ENCODE measurements around the gene ATXN7.

The ATXN7 gene

GRCh38 chr3:63946753-63947152 is 83.1 kb downstream of the ATXN7 start:
- no peak for DNase-seq
- Mint-ChIP-seq H3K4me3 (no peak overlapping the region), H3K36me3 (peaks cover 37% of the 10 kb centered on the region), H3K27ac (no peak overlapping the region), H3K4me1 (peaks cover 60% of the 10 kb centered on the region), H3K27me3 (no peaks in the 10 kb centered on the region), H3K9me3 (no peaks in the 10 kb centered on the region)
- CTCF ChIA-PET, result interaction anchor here (1.8 kb wide), 1 partner anchor 47 kb away, joined by 5 read pairs; no protein-coding TSS in a partner anchor

- Mint-ChIP-seq H3K27ac (peak overlapping the region; percentile 24), H3K27me3 (no peaks in the 10 kb centered on the region), H3K4me3 (no peak overlapping the region), H3K36me3 (peaks cover 34% of the 10 kb centered on the region), H3K9me3 (no peaks in the 10 kb centered on the region), H3K4me1 (peaks cover 63% of the 10 kb centered on the region)
- CTCF ChIA-PET, result interaction anchor here (0.6 kb wide), 1 partner anchor 14 kb away, joined by 4 read pairs; no protein-coding TSS in a partner anchor
- no peak for DNase-seq
These were observed 83.9 kb downstream of the ATXN7 start for GRCh38 chr3:63947594-63947993.

GRCh38 chr3:63949005-63949404 is 85.3 kb downstream of the ATXN7 start:
- no peaks in the 10 kb centered on the region for H3K9me3 Mint-ChIP-seq
- no peak overlapping the region for H3K27ac Mint-ChIP-seq
- no peak overlapping the region for H3K4me3 Mint-ChIP-seq
- peaks cover 50% of the 10 kb centered on the region for H3K4me1 Mint-ChIP-seq
- no peaks in the 10 kb centered on the region for H3K27me3 Mint-ChIP-seq
- CTCF ChIA-PET, result interaction anchor here (1.1 kb wide), 1 partner anchor 45 kb away, joined by 4 read pairs; no protein-coding TSS in a partner anchor
- no peak for DNase-seq
- peaks cover 34% of the 10 kb centered on the region for H3K36me3 Mint-ChIP-seq

GRCh38 chr3:63950698-63951097 is 87.0 kb downstream of the ATXN7 start:
- H3K4me1 Mint-ChIP-seq, result peaks cover 51% of the 10 kb centered on the region
- no peaks in the 10 kb centered on the region for H3K9me3 Mint-ChIP-seq
- CTCF ChIA-PET, result interaction anchor here (1.8 to 2.0 kb wide), 3 partner anchors 10 to 72 kb away, joined by 3 to 11 read pairs (median 5); partner anchors contain the start of gene PSMD6
- no peak overlapping the region for H3K4me3 Mint-ChIP-seq
- no peak for DNase-seq
- H3K27me3 Mint-ChIP-seq, result no peaks in the 10 kb centered on the region
- peaks cover 41% of the 10 kb centered on the region for H3K36me3 Mint-ChIP-seq
- no peak overlapping the region for H3K27ac Mint-ChIP-seq

- Mint-ChIP-seq H3K36me3 (peaks cover 39% of the 10 kb centered on the region), H3K4me3 (peak overlapping the region; percentile 45), H3K4me1 (peaks cover 44% of the 10 kb centered on the region), H3K27ac (peak overlapping the region; percentile 64), H3K9me3 (no peaks in the 10 kb centered on the region), H3K27me3 (no peaks in the 10 kb centered on the region)
- DNase-seq, result no peak
- CTCF ChIA-PET, result interaction anchor here (1.8 to 2.0 kb wide), 3 partner anchors 9 to 71 kb away, joined by 3 to 11 read pairs (median 5); partner anchors contain the start of gene PSMD6
These were observed 88.0 kb downstream of the ATXN7 start for GRCh38 chr3:63951492-63952247.

- no peaks in the 10 kb centered on the region for H3K9me3 Mint-ChIP-seq
- H3K36me3 Mint-ChIP-seq, result peaks cover 37% of the 10 kb centered on the region
- H3K4me3 Mint-ChIP-seq, result no peak overlapping the region
- DNase-seq, result no peak
- no peaks in the 10 kb centered on the region for H3K27me3 Mint-ChIP-seq
- H3K27ac Mint-ChIP-seq, result peak overlapping the region; percentile 64
- H3K4me1 Mint-ChIP-seq, result peaks cover 39% of the 10 kb centered on the region
- CTCF ChIA-PET, result interaction anchor here (2.0 kb wide), 1 partner anchor 8 kb away, joined by 5 read pairs; no protein-coding TSS in a partner anchor
These were observed 88.6 kb downstream of the ATXN7 start for GRCh38 chr3:63952248-63952594.

- CTCF ChIA-PET, result interaction anchor here (1.9 kb wide), 1 partner anchor 40 kb away, joined by 4 read pairs; no protein-coding TSS in a partner anchor
- H3K4me1 Mint-ChIP-seq, result peaks cover 29% of the 10 kb centered on the region
These were observed 90.5 kb downstream of the ATXN7 start for GRCh38 chr3:63954182-63954581.

GRCh38 chr3:63955036-63955650 is 91.5 kb downstream of the ATXN7 start:
- Mint-ChIP-seq H3K9me3 (no peaks in the 10 kb centered on the region), H3K4me1 (peaks cover 28% of the 10 kb centered on the region), H3K4me3 (no peak overlapping the region), H3K36me3 (peaks cover 32% of the 10 kb centered on the region), H3K27me3 (no peaks in the 10 kb centered on the region), H3K27ac (no peak overlapping the region)
- CTCF ChIA-PET, result interaction anchor here (2.0 kb wide), 1 partner anchor 43 kb away, joined by 4 read pairs; no protein-coding TSS in a partner anchor
- DNase-seq, result no peak

More at GRCh38 chr3:63954182-63954581, 90.5 kb downstream of the ATXN7 start:
- no peak for DNase-seq
- Mint-ChIP-seq H3K9me3 (no peaks in the 10 kb centered on the region), H3K27ac (no peak overlapping the region), H3K36me3 (peaks cover 31% of the 10 kb centered on the region), H3K27me3 (no peaks in the 10 kb centered on the region), H3K4me3 (no peak overlapping the region)

- H3K27me3 Mint-ChIP-seq, result no peaks in the 10 kb centered on the region
- H3K4me3 Mint-ChIP-seq, result no peak overlapping the region
- H3K27ac Mint-ChIP-seq, result no peak overlapping the region
- CTCF ChIA-PET, result interaction anchor here (1.0 to 2.0 kb wide), 3 partner anchors 20 to 54 kb away, joined by 3 to 4 read pairs (median 4); no protein-coding TSS in a partner anchor
- no peak for DNase-seq
- peaks cover 35% of the 10 kb centered on the region for H3K36me3 Mint-ChIP-seq
- H3K9me3 Mint-ChIP-seq, result no peaks in the 10 kb centered on the region
- peaks cover 29% of the 10 kb centered on the region for H3K4me1 Mint-ChIP-seq
These were observed 92.3 kb downstream of the ATXN7 start for GRCh38 chr3:63955830-63956545.

GRCh38 chr3:63959146-63959545 is 95.5 kb downstream of the ATXN7 start:
- CTCF ChIA-PET, result interaction anchor here (1.0 to 12.1 kb wide), 3 partner anchors 10 to 64 kb away, joined by 3 to 139 read pairs (median 4); no protein-coding TSS in a partner anchor
- H3K4me3 Mint-ChIP-seq, result no peak overlapping the region
- no peaks in the 10 kb centered on the region for H3K9me3 Mint-ChIP-seq
- H3K36me3 Mint-ChIP-seq, result peaks cover 24% of the 10 kb centered on the region
- no peak for DNase-seq
- no peak overlapping the region for H3K27ac Mint-ChIP-seq
- H3K4me1 Mint-ChIP-seq, result peaks cover 27% of the 10 kb centered on the region
- H3K27me3 Mint-ChIP-seq, result no peaks in the 10 kb centered on the region

- peaks cover 16% of the 10 kb centered on the region for H3K36me3 Mint-ChIP-seq
- H3K4me3 Mint-ChIP-seq, result no peak overlapping the region
- peak overlapping the region; percentile 62 for H3K27ac Mint-ChIP-seq
- peak; percentile 29 for DNase-seq
- H3K4me1 Mint-ChIP-seq, result peaks cover 31% of the 10 kb centered on the region
- no peaks in the 10 kb centered on the region for H3K9me3 Mint-ChIP-seq
- H3K27me3 Mint-ChIP-seq, result no peaks in the 10 kb centered on the region
- CTCF ChIA-PET, result interaction anchor here (0.7 to 12.1 kb wide), 7 partner anchors 9 to 63 kb away, joined by 3 to 139 read pairs (median 5); partner anchors contain the start of gene PSMD6
These were observed 96.5 kb downstream of the ATXN7 start for GRCh38 chr3:63960048-63960711.

GRCh38 chr3:63961891-63962290 is 98.2 kb downstream of the ATXN7 start:
- CTCF ChIA-PET, result interaction anchor here (0.8 to 12.1 kb wide), 15 partner anchors 9 to 61 kb away, joined by 3 to 139 read pairs (median 4); partner anchors contain the start of gene PSMD6
- Mint-ChIP-seq H3K9me3 (no peaks in the 10 kb centered on the region), H3K4me3 (no peak overlapping the region), H3K4me1 (peaks cover 43% of the 10 kb centered on the region), H3K27ac (no peak overlapping the region), H3K27me3 (no peaks in the 10 kb centered on the region), H3K36me3 (peaks cover 8% of the 10 kb centered on the region)
- no peak for DNase-seq

GRCh38 chr3:63963496-63963895 is 99.8 kb downstream of the ATXN7 start:
- no peak for DNase-seq
- CTCF ChIA-PET, result interaction anchor here (1.0 to 12.1 kb wide), 8 partner anchors 12 to 59 kb away, joined by 3 to 139 read pairs (median 4); partner anchors contain the start of gene PSMD6
- Mint-ChIP-seq H3K27ac (peak overlapping the region; percentile 2), H3K4me3 (no peak overlapping the region), H3K27me3 (no peaks in the 10 kb centered on the region), H3K4me1 (peaks cover 51% of the 10 kb centered on the region), H3K9me3 (no peaks in the 10 kb centered on the region), H3K36me3 (peaks cover 8% of the 10 kb centered on the region)
